GOT3 (cell line): Measurements from ENCODE around the gene ADGRG1.
"Not testable (repeated sequence)": the region's sequence is repeated elsewhere in the genome, so short reads cannot be mapped to it uniquely, and the experiment has no call there.

Source experiments
- DNase-seq: peaks from one replicate; lab custom pipeline; 2025; ENCODE audit warnings: mixed read lengths; lab: John Stamatoyannopoulos, UW

The ADGRG1 gene

DNA sequence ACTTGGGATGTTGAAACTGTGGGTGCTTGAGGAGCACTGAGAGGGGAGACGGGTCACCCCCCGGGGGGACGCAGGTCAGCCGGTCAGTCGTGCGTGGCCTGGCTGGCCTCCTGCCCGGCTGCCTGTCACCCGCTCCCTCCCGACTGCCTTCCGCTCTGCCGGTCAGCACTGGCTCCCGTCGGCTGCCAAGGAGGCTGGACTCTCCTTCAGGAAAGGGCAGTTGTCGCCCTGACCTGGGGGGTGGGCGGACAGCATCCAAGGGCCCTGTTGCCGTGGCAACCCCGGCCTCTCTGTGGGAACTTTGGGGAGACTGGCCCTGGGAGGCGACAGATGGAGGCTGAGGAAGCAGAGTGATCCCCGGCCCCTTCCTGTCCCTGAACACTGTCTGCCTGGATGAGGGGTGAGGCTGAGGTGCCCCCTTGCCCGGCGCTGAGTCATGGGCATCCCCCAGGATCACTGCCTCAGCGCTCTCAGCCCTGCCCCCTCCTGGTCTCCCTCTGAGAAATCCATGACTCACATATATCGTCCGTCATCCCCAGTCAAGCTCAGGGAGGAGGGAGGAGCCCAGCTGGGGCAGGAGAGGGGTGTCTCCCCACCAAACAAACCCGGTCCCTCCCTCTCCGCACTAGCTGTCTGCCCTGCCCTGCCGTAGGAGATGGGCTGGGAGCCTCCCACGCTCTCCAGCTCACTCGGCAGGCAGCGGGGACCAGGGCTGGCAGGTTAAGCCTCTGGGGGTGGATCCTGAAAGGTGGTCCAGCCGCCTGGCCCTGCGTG is at the start of gene ADGRG1:
Gene ADGRG1, plus strand, starts transcription at position 623 of the 774 bp plus-strand sequence. CDS start 21,658 bp downstream, outside the sequence.
- DNase-seq: peak; percentile 76

DNA sequence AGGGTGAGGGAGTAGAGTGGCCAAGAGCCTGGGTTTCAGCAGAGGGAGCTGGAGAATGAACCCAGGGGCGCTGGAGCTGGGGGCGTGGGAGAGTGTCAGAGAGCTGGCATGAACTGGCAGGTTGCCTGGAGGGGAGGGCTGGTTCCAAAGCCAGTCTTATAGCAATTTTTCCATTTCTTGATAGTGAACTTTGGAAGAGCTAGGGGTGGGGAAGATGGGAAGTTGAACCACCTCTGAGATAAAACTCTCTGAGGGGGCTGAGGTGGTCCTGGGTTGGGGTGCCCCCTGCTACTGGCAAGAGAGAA is 49.1 kb upstream of the ADGRG1 start:
- DNase-seq: no peak

DNA sequence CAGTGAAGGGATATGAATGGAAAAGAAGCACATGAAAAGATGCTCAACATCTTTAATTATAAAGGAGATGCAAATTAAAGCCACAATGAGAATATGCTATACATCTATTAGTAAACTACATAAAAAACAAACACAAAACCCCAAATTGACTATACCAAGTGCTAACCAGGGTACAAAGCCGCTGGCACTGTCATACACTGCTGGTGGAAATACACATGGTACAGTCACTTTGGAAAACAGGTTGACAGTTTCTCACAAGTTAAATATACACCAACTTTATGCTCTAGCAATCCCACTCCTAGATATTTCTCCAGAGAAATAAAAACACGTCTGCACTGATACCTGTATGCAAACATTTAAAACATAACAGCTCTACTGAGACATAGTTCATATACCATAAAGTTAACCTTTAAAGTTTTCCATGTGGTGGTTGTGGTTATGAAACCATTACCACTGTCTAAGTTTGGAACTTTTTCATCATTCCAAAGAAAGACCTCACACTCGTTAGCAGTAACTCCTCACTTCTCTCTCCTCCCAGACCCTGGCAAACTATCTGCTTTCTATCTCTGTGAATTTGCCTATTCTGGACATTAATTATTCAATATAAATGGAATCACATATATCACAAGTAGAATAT is 43.3 kb upstream of the ADGRG1 start:
- DNase-seq: no peak

DNA sequence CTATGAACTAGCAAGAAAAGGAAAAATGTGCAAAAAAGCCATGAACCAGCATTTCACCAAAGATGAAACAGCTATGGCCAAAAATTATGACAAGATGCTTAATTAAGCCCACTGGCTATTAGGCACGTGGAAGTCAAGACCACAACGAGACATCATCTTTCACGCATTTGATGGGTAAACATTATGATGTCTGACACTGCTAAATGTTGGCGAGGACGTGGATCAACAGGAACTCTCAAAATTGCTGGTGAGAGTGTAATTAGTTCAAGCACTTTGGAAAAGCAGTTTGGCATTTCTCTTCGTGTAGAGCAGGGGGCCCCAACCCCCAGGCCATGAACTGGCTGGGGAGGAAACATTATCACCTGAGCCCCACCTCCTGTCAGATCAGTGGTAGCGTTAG is 39.6 kb upstream of the ADGRG1 start:
- no peak for DNase-seq

DNA sequence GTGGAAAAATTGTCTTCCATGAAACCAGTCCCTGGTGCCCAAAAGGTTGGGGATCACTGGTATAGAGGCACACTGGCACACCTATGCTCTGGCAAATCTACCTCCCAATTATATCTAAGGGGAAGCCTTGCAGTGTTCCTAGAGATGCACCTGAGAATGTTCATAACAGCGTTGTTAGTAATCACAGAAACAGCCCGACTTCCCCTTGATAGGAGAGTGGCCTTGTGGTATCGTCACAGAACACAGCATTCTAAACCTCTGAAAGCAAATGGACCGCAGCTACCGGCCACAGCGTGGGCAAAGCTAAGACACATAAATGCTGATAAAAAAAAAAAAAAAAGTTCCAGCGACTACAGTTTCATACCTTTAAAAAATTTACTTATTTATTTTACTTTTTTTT is 39.1 kb upstream of the ADGRG1 start:
- no peak for DNase-seq

DNA sequence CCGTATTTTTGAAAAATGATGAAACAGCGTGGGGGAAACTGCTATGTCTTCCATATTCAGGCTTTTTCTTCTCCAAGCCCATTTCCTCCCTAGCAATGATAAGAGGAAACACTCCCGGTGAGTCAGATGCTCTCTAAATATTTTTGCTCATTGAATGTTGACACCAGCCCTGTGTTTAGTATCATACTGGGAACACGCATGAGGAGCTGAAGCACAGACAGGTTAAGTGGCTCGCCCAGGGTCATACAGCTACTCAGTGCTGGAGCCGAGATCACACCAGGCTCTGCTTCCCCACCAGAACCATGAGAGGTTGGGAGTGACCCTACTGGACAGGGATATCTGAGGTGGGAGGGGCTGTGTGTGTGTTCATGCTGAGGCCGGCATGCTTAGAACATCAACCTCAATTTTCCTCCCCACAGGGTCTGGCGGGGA is 37.8 kb upstream of the ADGRG1 start:
- no peak for DNase-seq

DNA sequence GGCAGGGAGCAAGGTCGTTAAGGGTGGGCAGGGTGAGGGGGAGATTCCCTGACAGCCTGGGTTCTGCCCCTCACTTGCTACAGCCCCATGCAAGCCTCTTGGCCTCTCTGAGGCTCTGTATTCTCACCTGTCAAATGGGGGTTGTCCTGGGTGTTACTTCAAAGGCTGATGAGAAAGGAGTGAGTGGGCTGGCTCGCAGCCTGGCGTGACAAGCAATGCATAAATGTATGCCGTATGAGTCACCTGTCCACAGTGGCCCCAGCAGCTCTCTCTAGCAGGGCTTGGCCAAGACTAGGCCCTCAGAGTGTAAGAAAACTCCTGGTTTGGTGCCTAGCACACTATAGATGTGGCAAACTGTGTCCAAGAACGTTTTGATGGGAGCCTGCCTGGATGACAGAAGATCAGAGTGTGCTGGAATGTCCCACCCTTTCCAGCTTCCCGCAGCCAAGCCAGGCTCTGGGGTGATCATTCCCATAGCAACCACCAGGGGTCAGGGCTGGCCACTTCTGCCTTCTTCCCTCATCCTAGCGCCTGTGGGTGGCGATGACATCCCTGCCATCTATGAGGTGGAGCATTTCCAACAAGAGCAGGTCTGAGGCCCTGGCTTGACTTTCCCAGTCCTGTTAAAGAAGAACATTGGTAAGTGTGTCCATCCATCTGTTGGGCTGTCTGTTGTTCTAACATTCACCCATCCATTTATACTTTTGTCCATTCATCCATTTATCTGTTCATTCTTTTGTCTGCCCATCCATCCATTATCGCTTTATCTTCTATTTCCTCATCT is 37.2 kb upstream of the ADGRG1 start:
- DNase-seq: peak; percentile 34

DNA sequence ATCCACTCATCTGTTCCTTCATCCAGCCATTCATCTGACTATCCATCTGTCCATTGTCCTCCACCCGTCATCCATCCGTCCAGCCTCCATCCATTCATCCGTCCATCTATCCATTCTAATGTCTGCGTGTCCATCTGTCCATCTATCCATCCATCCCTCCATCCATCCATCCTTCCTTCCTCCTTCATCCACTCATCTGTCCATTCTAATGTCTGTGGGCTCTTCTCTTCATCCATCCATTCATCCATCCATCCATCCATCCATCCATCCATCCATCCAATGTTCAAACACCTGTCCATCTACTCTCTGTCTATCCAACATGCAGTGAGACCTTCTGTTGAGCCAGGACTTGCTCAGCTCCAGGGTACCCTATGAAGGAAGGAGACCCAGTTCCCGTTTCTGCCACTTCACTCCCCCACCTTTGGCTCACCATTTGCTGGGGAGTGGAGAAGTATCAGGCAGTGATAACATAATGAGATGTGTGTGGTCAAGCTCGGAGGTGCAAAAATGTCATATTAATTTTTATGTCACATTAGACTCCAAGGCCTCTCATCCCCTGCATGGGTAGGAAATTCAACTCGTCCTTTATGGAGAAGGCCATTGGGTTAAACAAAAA is 36.5 kb upstream of the ADGRG1 start:
- DNase-seq: no peak

DNA sequence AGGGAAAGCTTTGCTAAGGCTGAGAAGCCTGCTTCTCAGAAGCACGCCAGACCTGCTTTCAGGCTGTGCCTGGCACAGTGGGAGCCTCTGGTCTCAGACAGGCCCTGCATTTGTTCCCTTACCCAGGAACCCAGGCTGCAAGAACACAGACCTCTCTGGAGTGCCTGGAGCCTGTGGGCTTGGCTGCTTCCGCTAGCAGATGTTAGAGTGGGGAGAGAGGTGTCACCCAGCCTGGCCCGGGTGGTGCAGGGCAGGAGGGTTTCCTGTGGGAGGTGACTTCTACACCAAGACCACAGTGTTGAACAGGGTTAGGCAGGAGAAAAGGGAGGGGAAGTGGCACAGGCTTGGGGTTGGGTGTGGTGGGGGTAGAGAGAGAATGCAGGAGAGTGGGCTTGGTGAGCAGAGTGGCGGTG is 35.8 kb upstream of the ADGRG1 start:
- no peak for DNase-seq

DNA sequence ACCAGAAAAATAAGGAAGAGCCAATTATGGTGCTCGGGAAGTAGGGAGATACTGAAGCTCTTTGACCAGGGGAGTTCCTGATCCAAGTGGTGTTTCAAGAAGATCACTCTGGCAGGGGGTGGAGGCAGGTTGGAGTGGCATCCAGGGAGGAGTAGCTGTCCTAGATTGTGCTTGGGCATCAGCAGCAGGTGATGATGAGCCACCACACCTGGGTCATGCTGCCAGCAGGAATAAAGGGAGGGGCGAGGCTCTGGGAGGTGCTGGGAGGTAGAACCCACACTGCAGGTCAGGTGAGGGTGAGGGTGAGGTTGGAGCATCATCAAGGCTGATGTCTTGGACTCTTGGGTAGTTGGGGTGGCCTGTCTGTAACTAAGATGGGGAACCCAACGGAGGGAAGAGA is 35.4 kb upstream of the ADGRG1 start:
- no peak for DNase-seq

DNA sequence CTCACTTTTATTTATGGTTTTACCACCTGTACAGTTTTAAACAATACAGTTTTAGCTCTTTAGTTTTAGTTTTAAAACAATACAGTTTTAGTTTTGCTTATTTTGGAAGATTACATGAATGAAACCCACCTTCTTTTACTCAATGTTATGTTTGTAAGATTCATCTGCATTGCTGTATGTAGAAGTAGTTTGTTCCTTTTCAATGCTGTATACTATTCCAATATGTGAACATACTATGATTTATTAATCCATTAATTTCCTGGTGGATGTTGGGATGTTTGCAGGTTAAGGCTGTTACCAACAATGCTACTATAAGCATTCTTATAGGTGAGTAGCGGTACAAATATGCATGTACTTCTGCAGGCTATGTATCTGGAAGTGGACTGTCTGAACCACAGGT is 34.4 kb upstream of the ADGRG1 start:
- DNase-seq: no peak

DNA sequence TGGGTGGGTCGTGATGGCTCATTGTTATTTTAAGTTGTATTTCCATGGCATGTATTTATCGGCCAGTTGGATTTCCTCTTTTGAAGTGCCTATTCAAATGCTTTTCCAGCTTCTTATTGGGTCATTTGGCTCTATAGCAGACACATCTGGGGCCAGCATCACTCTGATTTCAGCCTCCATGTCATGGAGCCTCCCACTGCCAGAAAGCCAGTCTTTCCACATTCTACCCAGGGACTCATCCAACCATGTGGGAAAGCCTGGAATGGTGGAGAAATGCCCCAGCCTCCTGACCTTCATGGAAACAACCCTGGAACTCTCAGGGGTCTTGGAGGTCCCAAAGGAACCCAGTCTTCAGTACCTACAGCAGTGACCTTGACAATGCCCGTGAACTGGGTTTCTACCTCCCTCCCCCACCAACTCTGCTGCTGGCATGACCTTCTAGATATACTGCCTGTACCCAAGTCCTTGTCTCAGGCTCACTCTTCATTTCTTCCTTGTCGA is 33.8 kb upstream of the ADGRG1 start:
- no peak for DNase-seq

DNA sequence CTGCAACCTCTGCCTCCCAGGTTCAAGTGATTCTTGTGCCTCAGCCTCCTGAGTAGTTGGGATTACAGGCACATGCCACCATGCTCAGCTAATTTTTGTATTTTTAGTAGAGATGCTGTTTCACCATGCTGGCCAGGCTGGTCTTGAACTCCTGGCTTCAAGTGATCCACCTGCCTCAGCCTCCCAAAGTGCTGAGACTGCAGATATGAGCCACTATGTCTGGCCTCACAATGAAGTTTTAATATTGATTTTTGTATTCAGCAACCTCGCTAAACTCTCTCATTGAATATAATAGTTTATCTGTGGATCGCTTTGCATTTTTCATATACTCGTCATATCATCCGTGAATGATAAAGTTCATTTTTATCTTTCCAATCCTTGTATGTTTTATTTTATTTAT is 32.2 kb upstream of the ADGRG1 start:
- not testable (repeated sequence) for DNase-seq

DNA sequence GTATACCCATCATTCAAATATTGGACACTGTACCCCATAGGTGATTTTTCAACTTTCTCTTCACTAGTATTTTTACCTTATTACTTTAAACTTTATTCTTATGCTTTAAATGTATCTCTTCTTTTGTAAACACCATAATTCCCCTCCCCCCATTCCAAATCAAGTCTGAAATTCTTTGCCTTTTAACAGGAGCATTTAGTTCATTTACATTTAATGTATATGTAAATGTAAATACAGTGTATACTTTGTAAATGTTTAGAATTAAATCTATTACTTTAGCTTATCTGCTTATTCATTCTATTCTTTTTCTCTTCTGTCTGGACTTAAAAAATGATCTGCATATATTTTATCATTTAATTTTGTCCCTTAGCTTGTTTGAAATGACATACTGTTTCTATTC is 30.0 kb upstream of the ADGRG1 start:
- no peak for DNase-seq

DNA sequence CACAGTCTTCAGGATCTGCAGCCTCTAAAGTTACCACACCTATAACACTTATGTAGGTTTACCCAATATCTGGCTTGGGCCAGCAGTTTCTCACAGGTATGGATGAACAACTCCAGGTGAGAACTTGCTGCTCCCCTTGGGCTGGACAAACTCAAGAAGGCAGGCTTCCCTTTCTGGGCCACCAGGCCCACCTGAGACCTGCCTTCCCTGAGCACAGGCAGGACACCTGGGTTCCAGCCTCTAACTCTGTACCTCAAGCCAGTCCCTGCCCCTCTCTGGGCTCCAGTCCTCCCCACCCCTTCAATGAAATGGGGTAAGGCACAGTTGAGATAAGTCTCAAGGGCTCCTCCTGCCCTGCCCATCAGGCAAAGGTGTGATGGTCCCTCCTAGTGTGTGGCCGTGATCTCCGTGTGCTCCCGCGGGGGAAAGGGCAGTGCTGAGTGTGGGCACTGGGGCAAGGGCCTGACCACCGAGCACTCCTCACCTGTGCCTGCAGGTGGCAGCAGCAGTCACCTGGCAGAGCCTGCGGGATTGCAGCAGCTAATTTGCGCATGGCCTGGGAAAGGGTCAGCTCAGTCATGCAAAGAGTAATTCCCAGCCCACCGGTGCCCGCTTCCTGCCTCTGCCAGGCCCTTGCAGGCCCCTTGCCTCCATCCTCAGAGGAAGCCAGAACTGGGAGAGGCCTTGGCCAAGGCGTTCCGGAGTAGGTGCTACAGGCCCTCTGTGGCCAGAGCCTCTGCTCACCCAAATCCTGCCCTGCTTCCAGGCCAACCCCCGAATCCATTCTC is 28.2 kb upstream of the ADGRG1 start:
- no peak for DNase-seq

DNA sequence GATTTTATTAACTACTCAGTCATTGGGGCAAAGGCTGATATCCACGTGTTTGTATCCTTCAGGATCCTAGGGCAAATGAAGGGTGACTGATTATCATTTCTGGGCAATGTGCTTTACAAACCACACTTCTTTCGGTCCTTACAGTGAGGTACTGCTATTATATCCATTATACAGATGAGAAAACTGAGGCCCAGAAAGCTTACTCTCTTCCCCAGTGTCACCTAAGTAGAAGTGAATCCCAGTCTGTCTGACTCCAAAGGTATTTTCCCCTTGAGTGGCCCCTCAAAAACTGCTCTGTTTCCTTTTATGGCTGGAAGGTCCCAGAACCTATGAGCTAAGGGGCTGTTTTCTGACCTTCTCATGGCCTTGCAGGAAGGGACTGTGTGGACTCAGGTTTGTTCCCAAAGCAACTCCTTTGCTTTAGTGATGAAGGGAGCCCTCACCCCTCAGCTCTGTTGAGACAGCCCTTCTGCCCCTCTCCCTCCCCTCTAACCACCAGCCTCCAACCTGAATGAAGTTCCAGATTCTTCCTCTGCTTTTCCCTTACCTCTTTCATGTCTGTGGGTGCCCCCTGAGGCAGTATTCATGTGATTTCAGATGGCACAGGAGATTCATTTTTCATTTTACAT is 27.4 kb upstream of the ADGRG1 start:
- DNase-seq: no peak

DNA sequence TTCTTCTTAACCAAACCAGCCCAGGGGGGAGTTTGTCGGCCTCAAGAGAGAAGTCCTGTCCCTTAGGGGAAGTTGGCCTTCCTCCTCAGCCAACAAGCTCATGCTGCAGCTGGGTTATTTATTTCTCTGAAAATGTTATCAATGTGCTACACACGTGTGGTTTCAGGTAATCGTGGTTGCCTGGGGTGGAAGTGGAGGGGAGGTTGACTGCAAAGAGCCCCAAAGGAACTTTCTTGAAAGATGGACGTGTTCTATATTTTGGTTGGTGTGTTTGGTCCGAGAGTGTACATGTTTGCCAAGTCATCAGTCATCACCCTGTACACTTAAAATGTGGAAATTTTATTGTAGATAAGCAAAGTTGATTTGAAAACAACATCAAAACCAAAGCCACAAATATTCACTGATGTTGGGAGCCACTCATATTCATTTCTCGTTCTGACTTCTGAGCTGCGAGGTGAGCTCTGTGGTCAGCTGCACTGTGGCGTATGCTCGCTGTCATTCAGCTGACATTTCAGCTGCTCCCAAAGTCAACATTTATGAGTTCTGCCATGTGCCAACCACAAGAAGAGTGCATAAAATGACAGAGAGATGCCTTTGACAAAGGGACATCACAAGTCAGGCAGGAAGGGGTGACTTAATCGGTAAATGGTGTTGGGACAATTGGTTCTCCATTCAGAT is 26.5 kb upstream of the ADGRG1 start:
- no peak for DNase-seq

DNA sequence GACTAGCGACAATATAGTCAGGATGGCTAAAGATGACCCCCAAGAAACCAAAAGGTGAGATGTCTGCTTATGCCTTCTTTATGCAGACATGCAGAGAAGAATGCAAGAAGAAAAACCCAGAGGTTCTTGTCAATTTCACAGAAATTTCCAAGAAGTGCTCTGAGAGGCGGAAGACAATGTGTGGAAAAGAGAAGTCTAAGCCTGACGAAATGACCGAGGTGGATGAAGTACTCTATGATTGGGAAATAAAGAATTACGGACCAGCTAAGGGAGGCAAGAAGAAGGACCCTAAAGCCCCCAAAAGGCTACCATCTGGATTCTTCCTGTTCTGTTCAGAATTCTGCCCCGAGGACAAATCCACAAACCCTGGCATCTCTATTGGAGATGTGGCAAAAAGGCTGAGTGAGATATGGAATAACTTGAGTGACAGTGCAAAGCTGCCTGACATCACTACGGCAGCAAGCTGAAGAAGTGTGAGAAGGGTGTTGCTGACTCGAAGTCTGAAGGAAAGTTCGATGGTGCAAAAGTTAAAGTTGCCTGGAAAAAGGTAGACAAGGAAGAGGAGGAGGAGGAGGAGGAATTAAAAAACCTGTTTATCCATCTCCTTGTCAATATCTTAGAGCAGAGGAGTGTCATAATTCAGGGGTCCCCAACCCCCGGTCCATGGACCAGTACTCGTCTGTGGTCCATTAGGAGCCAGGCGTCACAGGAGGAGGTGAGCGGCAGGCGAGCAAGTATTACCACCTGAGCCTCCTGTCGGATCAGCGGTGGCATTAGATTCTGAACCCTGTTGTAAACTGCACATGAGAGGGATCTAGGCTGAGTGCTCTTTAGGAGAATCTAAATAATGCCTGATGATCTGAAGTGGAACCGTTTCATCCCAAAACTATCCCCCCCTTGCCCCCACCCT is 25.1 kb upstream of the ADGRG1 start:
- DNase-seq: no peak

DNA sequence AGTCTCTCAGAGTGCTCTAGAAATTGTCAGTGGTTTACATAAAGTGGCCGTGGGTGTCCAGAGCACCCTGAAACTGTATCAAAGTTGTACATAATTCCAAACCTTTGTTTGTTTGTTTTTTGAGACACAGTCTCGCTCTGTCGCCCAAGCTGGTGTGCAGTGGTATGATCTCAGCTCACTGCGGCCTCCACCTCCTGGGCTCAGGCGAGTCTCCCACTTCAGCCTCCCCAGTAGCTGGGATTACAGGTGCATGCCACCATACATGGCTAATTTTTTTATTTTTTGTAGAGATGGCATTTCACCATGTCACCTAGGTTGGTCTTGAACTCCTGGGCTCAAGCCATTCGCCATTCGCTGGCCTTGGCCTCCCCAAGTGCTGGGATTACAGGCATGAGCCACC is 24.3 kb upstream of the ADGRG1 start:
- DNase-seq: no peak
